H1 (cell line): Measurements from ENCODE around the gene PRAF2. TPM values are rescaled to one million over a fixed set of nuclear protein-coding genes. Genes with fewer than 3 reads are reported as not detected.

Source experiments
- CTCF ChIA-PET: fragments of 300-600 bp; sonication (Branson Sonifier 250); formaldehyde crosslinking; loops from one replicate; lab custom pipeline; 2021; ENCODE audit not compliant: partially characterized antibody; lab: Charles Lee
- POLR2A ChIA-PET: fragments of 300-600 bp; sonication (Branson Sonifier 250); formaldehyde crosslinking; loops from one replicate; lab custom pipeline; 2021; ENCODE audit warnings: inconsistent platforms; ENCODE audit not compliant: partially characterized antibody; lab: Charles Lee
- DNase-seq, 2 experiments: peaks; one replicate each; pipeline versions ENCODE4 v3.0.0 to v3.0.0-alpha.2; 2010 to 2022; ENCODE audit warnings: low spot score in 2 of 2, low read depth in 1 of 2, mixed read lengths in 1 of 2
- FAIRE-seq: peaks from 2 replicates; lab custom pipeline; 2011; peaks lifted over from hg19 to GRCh38; lab: Jason Lieb, UNC
- H2AFZ ChIP-seq: 2 replicates; pipeline ENCODE4 v1.8.1; 2012; ENCODE audit warnings: low read length, inconsistent platforms
- H2AK5ac ChIP-seq: 2 replicates; pipeline ENCODE4 v1.6.1; 2013; ENCODE audit warnings: low read depth, low read length
- H2BK120ac ChIP-seq: replicated peaks from 2 replicates; pipeline ENCODE3; 2013; ENCODE audit warnings: low read depth, low read length, inconsistent platforms
- H2BK12ac ChIP-seq: 2 replicates; pipeline ENCODE4 v1.6.1; 2013; ENCODE audit warnings: low read depth, low read length
- H2BK15ac ChIP-seq: 2 replicates; pipeline ENCODE4 v1.6.1; 2013; ENCODE audit warnings: low read length
- H2BK20ac ChIP-seq: 2 replicates; pipeline ENCODE4 v1.6.1; 2013; ENCODE audit warnings: low read length
- H2BK5ac ChIP-seq: 2 replicates; pipeline ENCODE4 v1.6.1; 2013; ENCODE audit warnings: low read depth, low read length
- H3K14ac ChIP-seq: 2 replicates; pipeline ENCODE4 v1.6.1; 2013; ENCODE audit warnings: inconsistent platforms; ENCODE audit not compliant: insufficient read length
- H3K18ac ChIP-seq: 2 replicates; pipeline ENCODE4 v1.6.1; 2013; ENCODE audit warnings: low read length; ENCODE audit errors: extremely low read depth
- H3K23ac ChIP-seq: 2 replicates; pipeline ENCODE4 v1.6.1; 2013; ENCODE audit warnings: inconsistent platforms; ENCODE audit not compliant: insufficient read length
- H3K23me2 ChIP-seq: 2 replicates; pipeline ENCODE4 v1.6.1; 2013; ENCODE audit warnings: low read depth, low read length
- H3K27ac ChIP-seq: 2 replicates; pipeline ENCODE4 v1.6.1; 2011; ENCODE audit warnings: low read depth, low read length, inconsistent platforms
- H3K27me3 ChIP-seq, 4 experiments: replicated peaks in 1 of 4; 1 replicate in 1 of 4; 2 replicates in 3 of 4; pipeline versions ENCODE4 v1.6.1 to v1.8.1; 2011 to 2013; ENCODE audit warnings: low read length in 3 of 4, mild to moderate bottlenecking in 3 of 4, inconsistent platforms in 2 of 4, mixed read lengths in 2 of 4, moderate library complexity in 1 of 4; ENCODE audit not compliant: control insufficient read depth in 3 of 4, insufficient read depth in 3 of 4; ENCODE audit errors: extremely low read depth in 1 of 4
- H3K36me3 ChIP-seq, 4 experiments: 2 replicates each; pipeline versions ENCODE4 v1.6.1 to v1.8.1; 2011 to 2013; ENCODE audit warnings: mild to moderate bottlenecking in 4 of 4, low read length in 3 of 4, moderate library complexity in 2 of 4, control low read depth in 1 of 4, inconsistent platforms in 1 of 4; ENCODE audit not compliant: insufficient read depth in 4 of 4, control insufficient read depth in 2 of 4
- H3K4ac ChIP-seq: replicated peaks from 2 replicates; pipeline ENCODE3; 2013; ENCODE audit warnings: low read length, low read depth, mixed read lengths, inconsistent platforms; ENCODE audit not compliant: insufficient read length
- H3K4me1 ChIP-seq, 4 experiments: replicated peaks in 1 of 4; 1 replicate in 1 of 4; 2 replicates in 3 of 4; pipeline versions ENCODE4 v1.6.1 to v1.8.1; 2011 to 2013; ENCODE audit warnings: low read length in 3 of 4, inconsistent platforms in 2 of 4, mixed read lengths in 1 of 4; ENCODE audit not compliant: insufficient read depth in 4 of 4, control insufficient read depth in 3 of 4
- H3K4me2 ChIP-seq, 2 experiments: 2 replicates each; pipeline versions ENCODE4 v1.6.1 to v1.8.1; 2011 to 2013; ENCODE audit warnings: low read depth in 2 of 2, low read length in 2 of 2, control low read depth in 1 of 2, inconsistent platforms in 1 of 2, mild to moderate bottlenecking in 1 of 2; ENCODE audit not compliant: insufficient read depth in 1 of 2
- H3K4me3 ChIP-seq, 4 experiments: fragments of 200-600, 300-600 bp in 1 of 4; sonication (generic), shearing (Covaris generic), sonication (Bioruptor Twin) in 1 of 4; 2 replicates each; pipeline versions ENCODE4 v1.5.1 to v1.8.1; 2011 to 2016; ENCODE audit warnings: low read length in 4 of 4, low read depth in 3 of 4, control low read depth in 2 of 4, inconsistent platforms in 2 of 4, mild to moderate bottlenecking in 2 of 4, mixed read lengths in 1 of 4, moderate library complexity in 1 of 4; ENCODE audit not compliant: insufficient read depth in 2 of 4; ENCODE audit errors: extremely low read depth in 1 of 4
- H3K56ac ChIP-seq: replicated peaks from 2 replicates; pipeline ENCODE3; 2013; ENCODE audit warnings: low read depth, mild to moderate bottlenecking, mixed read lengths, low read length, inconsistent platforms; ENCODE audit not compliant: insufficient read length
- H3K79me1 ChIP-seq: 2 replicates; pipeline ENCODE4 v1.6.1; 2013; ENCODE audit warnings: low read depth, low read length, control low read depth
- H3K79me2 ChIP-seq, 2 experiments: 2 replicates each; pipeline versions ENCODE4 v1.6.1 to v1.8.1; 2012 to 2013; ENCODE audit warnings: low read length in 2 of 2, mild to moderate bottlenecking in 2 of 2, inconsistent platforms in 1 of 2; ENCODE audit not compliant: insufficient read depth in 2 of 2, control insufficient read depth in 1 of 2
- H3K9ac ChIP-seq, 4 experiments: replicated peaks in 1 of 4; 1 replicate in 1 of 4; 2 replicates in 3 of 4; pipeline versions ENCODE4 v1.6.1 to v1.8.1; 2011 to 2013; ENCODE audit warnings: low read depth in 3 of 4, low read length in 3 of 4, control low read depth in 2 of 4, mild to moderate bottlenecking in 2 of 4, moderate library complexity in 2 of 4, inconsistent platforms in 1 of 4; ENCODE audit errors: extremely low read depth in 1 of 4
- H3K9me3 ChIP-seq, 2 experiments: 2 replicates each; pipeline versions ENCODE4 v1.6.1 to v1.8.1; 2012 to 2013; ENCODE audit warnings: mild to moderate bottlenecking in 2 of 2, moderate library complexity in 2 of 2, control low read depth in 1 of 2, inconsistent platforms in 1 of 2, low read depth in 1 of 2, low read length in 1 of 2, mixed read lengths in 1 of 2; ENCODE audit not compliant: insufficient read depth in 2 of 2
- H4K20me1 ChIP-seq, 2 experiments: replicated peaks in 1 of 2; 2 replicates each; pipeline versions ENCODE3 to v1.8.1; 2011 to 2013; ENCODE audit warnings: inconsistent platforms in 2 of 2, low read length in 2 of 2, mild to moderate bottlenecking in 1 of 2; ENCODE audit not compliant: insufficient read depth in 2 of 2, control insufficient read depth in 1 of 2
- H4K5ac ChIP-seq: 2 replicates; pipeline ENCODE4 v1.6.1; 2013; ENCODE audit warnings: low read length, low read depth, mixed read lengths, inconsistent platforms; ENCODE audit not compliant: insufficient read length
- H4K8ac ChIP-seq: 2 replicates; pipeline ENCODE4 v1.8.0; 2013; ENCODE audit warnings: mild to moderate bottlenecking, moderate library complexity, low read length, inconsistent platforms; ENCODE audit not compliant: insufficient read depth; ENCODE audit errors: extremely low read depth
- H4K91ac ChIP-seq: replicated peaks from 2 replicates; pipeline ENCODE3; 2013; ENCODE audit warnings: low read length, mixed read lengths, inconsistent platforms; ENCODE audit not compliant: insufficient read length
- CBX5 ChIP-seq: fragments of 300-800, 300-1000 bp; sonication (generic); IDR thresholded peaks from 2 replicates; pipeline ENCODE4 v1.7.1; 2016; ENCODE audit warnings: antibody characterized with exemption, low read length, low read depth
- CEBPB ChIP-seq: IDR thresholded peaks from 2 replicates; pipeline ENCODE4 v1.6.1; 2012; ENCODE audit warnings: low read depth, low read length
- JUN ChIP-seq: IDR thresholded peaks from 2 replicates; pipeline ENCODE4 v1.6.1; 2011; ENCODE audit warnings: low read depth, mild to moderate bottlenecking, improper control_type of control experiment, low read length
- JUND ChIP-seq: IDR thresholded peaks from 2 replicates; pipeline ENCODE4 v1.6.1; 2011; ENCODE audit warnings: mild to moderate bottlenecking, improper control_type of control experiment, low read length
- KDM4A ChIP-seq: IDR thresholded peaks from one replicate; pipeline ENCODE4 v1.7.1; 2012; ENCODE audit warnings: low read depth, mild to moderate bottlenecking, moderate library complexity, low read length, inconsistent platforms; ENCODE audit not compliant: severe bottlenecking
- NANOG ChIP-seq: IDR thresholded peaks from 2 replicates; pipeline ENCODE4 v1.6.1; 2011; ENCODE audit warnings: low read length, low read depth, mild to moderate bottlenecking, inconsistent platforms; ENCODE audit not compliant: insufficient read depth, poor library complexity, severe bottlenecking
- NRF1 ChIP-seq: IDR thresholded peaks from 2 replicates; pipeline ENCODE4 v1.6.1; 2011; ENCODE audit warnings: mild to moderate bottlenecking, low read depth, low read length, improper control_type of control experiment
- POLR2AphosphoS5 ChIP-seq: IDR thresholded peaks from 2 replicates; pipeline ENCODE4 v1.6.1; 2011; ENCODE audit warnings: low read depth, low read length
- RAD21 ChIP-seq, 2 experiments: IDR thresholded peaks in 1 of 2; conservative IDR thresholded peaks in 1 of 2; 2 replicates each; pipeline ENCODE4 v1.6.1; 2011; ENCODE audit warnings: low read depth in 2 of 2, low read length in 2 of 2, improper control_type of control experiment in 1 of 2, inconsistent platforms in 1 of 2, mild to moderate bottlenecking in 1 of 2, moderate library complexity in 1 of 2
- SIN3A ChIP-seq, 2 experiments: IDR thresholded peaks in 1 of 2; conservative IDR thresholded peaks in 1 of 2; 2 replicates each; pipeline ENCODE4 v1.6.1; 2011 to 2012; ENCODE audit warnings: low read length in 2 of 2, improper control_type of control experiment in 1 of 2, low read depth in 1 of 2, mild to moderate bottlenecking in 1 of 2
- SUZ12 ChIP-seq: fragments of 200-600 bp; sonication (generic); IDR thresholded peaks from 2 replicates; pipeline ENCODE4 v1.6.1; 2012; ENCODE audit warnings: mild to moderate bottlenecking, inconsistent platforms, low read length, moderate library complexity, mixed read lengths
- TCF12 ChIP-seq: IDR thresholded peaks from 2 replicates; pipeline ENCODE4 v1.6.1; 2011; ENCODE audit warnings: low read depth, mild to moderate bottlenecking, low read length
- WGBS, 2 experiments: shearing (Covaris generic) in 1 of 2; methylation state at CpG; one replicate each; pipeline versions ENCODE4 v1.1.6 to v1.1.7; 2013 to 2015; ENCODE audit warnings: low lambda C conversion rate in 2 of 2, mixed read lengths in 2 of 2, inconsistent platforms in 1 of 2, low coverage in 1 of 2, missing lambda C conversion rate in 1 of 2; ENCODE audit not compliant: insufficient replicate concordance in 2 of 2, insufficient coverage in 1 of 2, insufficient read length in 1 of 2; ENCODE audit errors: extremely low coverage in 1 of 2, missing lambda C conversion rate in 1 of 2; 5-methylcytosine and 5-hydroxymethylcytosine counted together
- polyA plus RNA-seq, 7 experiments: library from polyadenylated mRNA; depleted of rRNA in 3 of 7; stranded (reverse) in 5 of 7; unstranded in 2 of 7; fragments of >200 nt in 5 of 7; fragments of 200-250 nt in 2 of 7; gene quantifications; 1 replicate in 5 of 7; 2 replicates in 1 of 7; 4 replicates in 1 of 7; pipeline versions ENCODE4 v1.2.1 to v1.2.3, GENCODE V29; 2011 to 2013; ENCODE audit warnings: missing spikeins in 2 of 7, mixed read lengths in 2 of 7
- total RNA-seq: library from RNA; stranded (reverse); fragmentation: NEBNext Ultra II Directional; extraction: Animal tissue kit (Norgen Biotek cat#: 25700); gene quantifications from 2 replicates; pipeline ENCODE4 v1.2.1, GENCODE V29; 2021
- TF ChIP-seq, protein P1 (sequence below): IDR thresholded peaks from 2 replicates; pipeline ENCODE4 v1.6.1; 2011; ENCODE audit warnings: low read length, improper control_type of control experiment

PRAF2 gene
- total and polyA plus RNA-seq, 2 of the 8 experiments (the other 6 are each of a cell fraction or from before 2014, with no cell fraction given), result 11.3 to 15.4 TPM

- no peak overlapping the region for H3K27ac ChIP-seq
- no peak overlapping the region for H2AK5ac ChIP-seq
- H4K8ac ChIP-seq, result no peak overlapping the region
- CTCF ChIA-PET, result interaction anchor here (1.4 kb wide), 2 partner anchors 18 to 90 kb away, joined by 3 to 5 read pairs; partner anchors contain the start of gene KCND1
- no peak overlapping the region for H3K4ac ChIP-seq
- H2AFZ ChIP-seq, result no peak overlapping the region
- WGBS, 2 experiments, result 96% methylated on average over 7 of the region's 10 CpGs; no CpG with 5 or more reads in 1 of the 2 experiments
- FAIRE-seq, result no peak
- no peak overlapping the region for H3K56ac ChIP-seq
- DNase-seq, result no peak
- no peak overlapping the region for H2BK120ac ChIP-seq
- no peak overlapping the region for H3K9ac ChIP-seq
- no peaks in the 10 kb centered on the region for H3K23me2 ChIP-seq
- H4K20me1 ChIP-seq, result peaks cover 0 to 1% of the 10 kb centered on the region in 2 experiments
- no peak overlapping the region for H3K4me3 ChIP-seq
- H4K91ac ChIP-seq, result no peak overlapping the region
- no peak overlapping the region for H3K14ac ChIP-seq
- no peak overlapping the region for H3K18ac ChIP-seq
- no peaks in the 10 kb centered on the region for H3K27me3 ChIP-seq
- no peaks in the 10 kb centered on the region for H3K79me1 ChIP-seq
- no peaks in the 10 kb centered on the region for H3K9me3 ChIP-seq
- H2BK5ac ChIP-seq, result no peak overlapping the region
- no peak overlapping the region for H3K4me2 ChIP-seq
- H3K23ac ChIP-seq, result no peak overlapping the region
- H3K36me3 ChIP-seq, result peaks cover 0 to 12% (median 3%) of the 10 kb centered on the region in 4 experiments; a peak in 2 of 8 replicates
- no peaks in the 10 kb centered on the region; a peak in 1 of 4 replicates for H3K79me2 ChIP-seq
- POLR2A ChIA-PET, result interaction anchor here (0.7 to 1.5 kb wide), 2 partner anchors 9 to 18 kb away, joined by 3 to 6 read pairs; partner anchors contain the start of gene WDR45
- H3K4me1 ChIP-seq, result peaks cover 0 to 4% (median 0%) of the 10 kb centered on the region in 4 experiments; a peak in 3 of 7 replicates
- no peak overlapping the region for H2BK12ac ChIP-seq
- no peak overlapping the region for H4K5ac ChIP-seq
- no peak overlapping the region for H2BK20ac ChIP-seq
- no peak overlapping the region for H2BK15ac ChIP-seq
- TF ChIP-seq NANOG, result no peak
- TF ChIP-seq CBX5, result no peak
- no peak for TF ChIP-seq JUN
- TF ChIP-seq KDM4A, result no peak
- no peak for TF ChIP-seq NRF1
- TF ChIP-seq SUZ12, result no peak
- no peak for TF ChIP-seq JUND
- no peak for TF ChIP-seq SIN3A (conservative IDR thresholded peaks at IDR 0.05 in 1 of 2, IDR thresholded peaks at IDR 0.05 in 1 of 2; ENCODE audit: low read depth in 1 of 2, low read length in 2 of 2)
- TF ChIP-seq, protein P1, sequence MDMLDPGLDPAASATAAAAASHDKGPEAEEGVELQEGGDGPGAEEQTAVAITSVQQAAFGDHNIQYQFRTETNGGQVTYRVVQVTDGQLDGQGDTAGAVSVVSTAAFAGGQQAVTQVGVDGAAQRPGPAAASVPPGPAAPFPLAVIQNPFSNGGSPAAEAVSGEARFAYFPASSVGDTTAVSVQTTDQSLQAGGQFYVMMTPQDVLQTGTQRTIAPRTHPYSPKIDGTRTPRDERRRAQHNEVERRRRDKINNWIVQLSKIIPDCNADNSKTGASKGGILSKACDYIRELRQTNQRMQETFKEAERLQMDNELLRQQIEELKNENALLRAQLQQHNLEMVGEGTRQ, result no peak
- TF ChIP-seq RAD21 (IDR thresholded peaks at IDR 0.05 in 1 of 2, conservative IDR thresholded peaks at IDR 0.05 in 1 of 2; ENCODE audit: low read depth in 2 of 2, low read length in 2 of 2), result no peak
- TF ChIP-seq POLR2AphosphoS5, result no peak
- TF ChIP-seq TCF12, result no peak
- no peak for TF ChIP-seq CEBPB
These were observed 11.9 kb downstream of the PRAF2 start for GRCh38 chrX:49061916-49062315.
